ENCODE measurements around the gene SNX19.

DNA sequence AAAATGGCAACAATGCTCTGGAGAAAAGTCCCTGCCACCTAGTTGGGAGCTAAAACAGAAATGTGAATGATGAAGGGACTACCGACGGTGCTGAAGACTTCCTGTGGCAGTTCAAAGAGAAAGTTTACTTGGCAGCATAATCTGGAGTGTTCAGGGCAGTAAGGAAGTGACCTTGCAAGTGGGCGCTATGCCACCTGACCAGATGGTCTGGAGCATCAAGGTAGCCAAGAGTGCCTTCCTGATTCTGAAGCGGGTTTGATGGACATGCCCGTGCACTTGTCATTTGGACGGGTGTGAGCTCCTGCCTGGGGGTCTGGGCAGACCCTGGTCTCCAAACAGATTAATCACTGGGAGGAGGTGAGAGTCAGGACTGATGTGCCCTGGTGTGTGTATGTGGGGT is 1.8 kb upstream of the SNX19 start:
- TF ChIP-seq, protein P1, sequence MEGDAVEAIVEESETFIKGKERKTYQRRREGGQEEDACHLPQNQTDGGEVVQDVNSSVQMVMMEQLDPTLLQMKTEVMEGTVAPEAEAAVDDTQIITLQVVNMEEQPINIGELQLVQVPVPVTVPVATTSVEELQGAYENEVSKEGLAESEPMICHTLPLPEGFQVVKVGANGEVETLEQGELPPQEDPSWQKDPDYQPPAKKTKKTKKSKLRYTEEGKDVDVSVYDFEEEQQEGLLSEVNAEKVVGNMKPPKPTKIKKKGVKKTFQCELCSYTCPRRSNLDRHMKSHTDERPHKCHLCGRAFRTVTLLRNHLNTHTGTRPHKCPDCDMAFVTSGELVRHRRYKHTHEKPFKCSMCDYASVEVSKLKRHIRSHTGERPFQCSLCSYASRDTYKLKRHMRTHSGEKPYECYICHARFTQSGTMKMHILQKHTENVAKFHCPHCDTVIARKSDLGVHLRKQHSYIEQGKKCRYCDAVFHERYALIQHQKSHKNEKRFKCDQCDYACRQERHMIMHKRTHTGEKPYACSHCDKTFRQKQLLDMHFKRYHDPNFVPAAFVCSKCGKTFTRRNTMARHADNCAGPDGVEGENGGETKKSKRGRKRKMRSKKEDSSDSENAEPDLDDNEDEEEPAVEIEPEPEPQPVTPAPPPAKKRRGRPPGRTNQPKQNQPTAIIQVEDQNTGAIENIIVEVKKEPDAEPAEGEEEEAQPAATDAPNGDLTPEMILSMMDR (IDR thresholded peaks at IDR 0.05; ENCODE audit: low read length), result no peak
- TF ChIP-seq EZH2 (IDR thresholded peaks at IDR 0.05; ENCODE audit: borderline replicate concordance, low read length), result no peak

All from OCI-LY1 (cell line).